GM12892 (cell line): ENCODE results near the gene ACTR1A.

Source experiments
- POLR2A ChIP-seq: IDR thresholded peaks from 2 replicates; pipeline ENCODE4 v1.6.1; 2011; ENCODE audit warnings: low read depth, low read length, control low read depth
- POLR2AphosphoS5 ChIP-seq: IDR thresholded peaks from 2 replicates; pipeline ENCODE4 v1.6.1; 2011; ENCODE audit warnings: low read depth, low read length, control low read depth

- TF ChIP-seq POLR2A (no peak), POLR2AphosphoS5 (no peak)
Observed at GRCh38 chr10:102457591-102458150, 44.8 kb downstream of the ACTR1A start.
